CD4-positive, CD25-positive, alpha-beta regulatory T cell (primary cell): ENCODE data around the gene CSTB. TPM values are rescaled to one million over a fixed set of nuclear protein-coding genes. Genes with fewer than 3 reads are reported as not detected.

Experiments
- ATAC-seq, 2 donors: fragments of 150-1000 bp; cut with Tn5 transposase; one replicate each; pipeline ENCODE4 v1.10.0; 2021; ENCODE audit warnings: low read depth in 2 of 2, moderate number of reproducible peaks in 2 of 2, moderate library complexity in 1 of 2
- DNase-seq, 3 donors: peaks; one replicate each; pipeline versions ENCODE4 v3.0.0 to v3.0.0-alpha.2; 2012 to 2022; ENCODE audit warnings: mixed read lengths in 1 of 3
- H3K27ac ChIP-seq: one replicate; pipeline ENCODE4 v1.7.0; 2013; ENCODE audit warnings: mild to moderate bottlenecking, low read length; ENCODE audit not compliant: insufficient read depth, poor library complexity, severe bottlenecking
- H3K27me3 ChIP-seq: one replicate; pipeline ENCODE4 v1.7.0; 2013; ENCODE audit warnings: low read length; ENCODE audit not compliant: control insufficient read depth, insufficient read depth
- H3K36me3 ChIP-seq: one replicate; pipeline ENCODE4 v1.7.0; 2013; ENCODE audit warnings: mild to moderate bottlenecking, low read length, moderate library complexity; ENCODE audit not compliant: control insufficient read depth, insufficient read depth
- H3K4me1 ChIP-seq: 2 replicates; pipeline ENCODE4 v1.7.0; 2013; ENCODE audit warnings: mild to moderate bottlenecking, low read length; ENCODE audit not compliant: insufficient read depth, control insufficient read depth, poor library complexity, severe bottlenecking
- H3K4me3 ChIP-seq: one replicate; pipeline ENCODE4 v1.7.0; 2013; ENCODE audit warnings: low read depth, mild to moderate bottlenecking, low read length, moderate library complexity
- H3K9me3 ChIP-seq, 2 experiments: 1 replicate in 1 of 2; 2 replicates in 1 of 2; pipeline ENCODE4 v1.7.0; 2013; ENCODE audit warnings: low read length in 2 of 2, mild to moderate bottlenecking in 1 of 2, moderate library complexity in 1 of 2; ENCODE audit not compliant: control insufficient read depth in 2 of 2
- H3K27ac Mint-ChIP-seq, 3 donors: one replicate each; pipeline ENCODE4 v1.8.0; 2020 to 2022; ENCODE audit warnings: mild to moderate bottlenecking in 3 of 3, mixed read lengths in 3 of 3, moderate library complexity in 2 of 3
- H3K27me3 Mint-ChIP-seq: one replicate; pipeline ENCODE4 v1.8.0; 2022; ENCODE audit warnings: mild to moderate bottlenecking, mixed read lengths
- H3K36me3 Mint-ChIP-seq: one replicate; pipeline ENCODE4 v1.8.0; 2020; ENCODE audit warnings: mixed read lengths
- H3K4me1 Mint-ChIP-seq, 4 donors: one replicate each; pipeline ENCODE4 v1.8.0; 2020 to 2022; ENCODE audit warnings: mixed read lengths in 4 of 4, mild to moderate bottlenecking in 1 of 4
- H3K4me3 Mint-ChIP-seq, 4 donors: one replicate each; pipeline ENCODE4 v1.8.0; 2020 to 2022; ENCODE audit warnings: mild to moderate bottlenecking in 4 of 4, mixed read lengths in 4 of 4, moderate library complexity in 3 of 4
- H3K9me3 Mint-ChIP-seq, 7 donors: one replicate each; pipeline ENCODE4 v1.8.0; 2020 to 2022; ENCODE audit warnings: mixed read lengths in 7 of 7, mild to moderate bottlenecking in 3 of 7, moderate library complexity in 2 of 7
- polyA plus RNA-seq, 4 donors: library from polyadenylated mRNA; unstranded; fragments of 300-500 nt; fragmentation: Illumina TruSeq; gene quantifications; one replicate each; pipeline ENCODE4 v1.2.3, GENCODE V29; 2021
- total RNA-seq: library from RNA; stranded (reverse); gene quantifications from one replicate; pipeline ENCODE4 v1.2.3, GENCODE V29; 2022

Gene CSTB
- total and polyA plus RNA-seq, 5 donors from 2014 or later, result 24.5 to 138 (median 84.2) TPM

GRCh38 chr21:43751955-43752591 is 24.0 kb downstream of the CSTB start:
- Histone ChIP-seq H3K36me3 (peaks cover 54% of the 10 kb centered on the region), H3K4me3 (no peak overlapping the region), H3K27me3 (no peaks in the 10 kb centered on the region), H3K4me1 (no peaks in the 10 kb centered on the region), H3K9me3 (no peaks in the 10 kb centered on the region), H3K27ac (no peak overlapping the region)
- Mint-ChIP-seq H3K9me3 (no peaks in the 10 kb centered on the region), H3K27me3 (no peaks in the 10 kb centered on the region), H3K36me3 (peaks cover 23% of the 10 kb centered on the region), H3K4me3 (no peak overlapping the region), H3K4me1 (no peaks in the 10 kb centered on the region), H3K27ac (no peak overlapping the region)
- DNase-seq, result no peak
- ATAC-seq, result no peak

- Histone ChIP-seq H3K36me3 (peaks cover 47% of the 10 kb centered on the region), H3K4me3 (no peak overlapping the region), H3K9me3 (no peaks in the 10 kb centered on the region), H3K27ac (no peak overlapping the region), H3K4me1 (no peaks in the 10 kb centered on the region), H3K27me3 (no peaks in the 10 kb centered on the region)
- Mint-ChIP-seq H3K4me1 (no peaks in the 10 kb centered on the region), H3K27ac (peak overlapping the region in 1 of 3 donors; percentile 51), H3K36me3 (peaks cover 30% of the 10 kb centered on the region), H3K27me3 (no peaks in the 10 kb centered on the region), H3K9me3 (no peaks in the 10 kb centered on the region), H3K4me3 (no peak overlapping the region)
- ATAC-seq, result no peak
- no peak for DNase-seq
Measured at GRCh38 chr21:43750339-43751033, 25.6 kb downstream of the CSTB start.

- H3K27ac Mint-ChIP-seq, result peak overlapping the region in 1 of 3 donors; percentile 31
- no peak for ATAC-seq
- no peaks in the 10 kb centered on the region for H3K27me3 Mint-ChIP-seq
- Histone ChIP-seq H3K27ac (no peak overlapping the region), H3K27me3 (no peaks in the 10 kb centered on the region), H3K9me3 (no peaks in the 10 kb centered on the region), H3K4me1 (no peaks in the 10 kb centered on the region), H3K36me3 (peaks cover 44% of the 10 kb centered on the region), H3K4me3 (no peak overlapping the region)
- no peaks in the 10 kb centered on the region for H3K9me3 Mint-ChIP-seq
- peaks cover 30% of the 10 kb centered on the region for H3K36me3 Mint-ChIP-seq
- no peaks in the 10 kb centered on the region for H3K4me1 Mint-ChIP-seq
- DNase-seq, result no peak
- no peak overlapping the region for H3K4me3 Mint-ChIP-seq
Measured at GRCh38 chr21:43749651-43750262, 26.4 kb downstream of the CSTB start.

- H3K9me3 Mint-ChIP-seq, result no peaks in the 10 kb centered on the region
- H3K4me1 Mint-ChIP-seq, result no peaks in the 10 kb centered on the region
- H3K4me3 ChIP-seq, result no peak overlapping the region
- H3K4me1 ChIP-seq, result no peaks in the 10 kb centered on the region
- no peaks in the 10 kb centered on the region for H3K27me3 ChIP-seq
- no peaks in the 10 kb centered on the region for H3K27me3 Mint-ChIP-seq
- ATAC-seq (no peak), DNase-seq (no peak)
- peaks cover 39% of the 10 kb centered on the region for H3K36me3 ChIP-seq
- no peak overlapping the region for H3K4me3 Mint-ChIP-seq
- peaks cover 24% of the 10 kb centered on the region for H3K36me3 Mint-ChIP-seq
- H3K27ac ChIP-seq, result no peak overlapping the region
- no peaks in the 10 kb centered on the region for H3K9me3 ChIP-seq
- no peak overlapping the region for H3K27ac Mint-ChIP-seq
Measured at GRCh38 chr21:43748622-43749021, 27.5 kb downstream of the CSTB start.

- no peaks in the 10 kb centered on the region for H3K9me3 ChIP-seq
- DNase-seq, result no peak
- Mint-ChIP-seq H3K9me3 (no peaks in the 10 kb centered on the region), H3K27ac (no peak overlapping the region), H3K27me3 (no peaks in the 10 kb centered on the region), H3K4me1 (no peaks in the 10 kb centered on the region), H3K36me3 (peaks cover 22% of the 10 kb centered on the region), H3K4me3 (no peak overlapping the region)
- H3K36me3 ChIP-seq, result peaks cover 27% of the 10 kb centered on the region
- no peak overlapping the region for H3K4me3 ChIP-seq
- no peak for ATAC-seq
- H3K27me3 ChIP-seq, result no peaks in the 10 kb centered on the region
- no peaks in the 10 kb centered on the region for H3K4me1 ChIP-seq
- no peak overlapping the region for H3K27ac ChIP-seq
Measured at GRCh38 chr21:43745772-43746517, 30.2 kb downstream of the CSTB start.

- no peaks in the 10 kb centered on the region for H3K4me1 Mint-ChIP-seq
- no peak overlapping the region for H3K4me3 ChIP-seq
- no peak overlapping the region for H3K27ac Mint-ChIP-seq
- ATAC-seq, result no peak
- H3K4me1 ChIP-seq, result no peaks in the 10 kb centered on the region
- no peak overlapping the region for H3K27ac ChIP-seq
- H3K9me3 Mint-ChIP-seq, result no peaks in the 10 kb centered on the region
- H3K4me3 Mint-ChIP-seq, result no peak overlapping the region
- no peaks in the 10 kb centered on the region for H3K9me3 ChIP-seq
- no peak for DNase-seq
- H3K36me3 ChIP-seq, result peaks cover 21% of the 10 kb centered on the region
- H3K27me3 ChIP-seq, result no peaks in the 10 kb centered on the region
- peaks cover 16% of the 10 kb centered on the region for H3K36me3 Mint-ChIP-seq
- H3K27me3 Mint-ChIP-seq, result no peaks in the 10 kb centered on the region
Measured at GRCh38 chr21:43744725-43745124, 31.4 kb downstream of the CSTB start.

- Histone ChIP-seq H3K27ac (no peak overlapping the region), H3K4me1 (no peaks in the 10 kb centered on the region), H3K4me3 (no peak overlapping the region), H3K27me3 (no peaks in the 10 kb centered on the region), H3K36me3 (peaks cover 19% of the 10 kb centered on the region), H3K9me3 (no peaks in the 10 kb centered on the region)
- Mint-ChIP-seq H3K4me1 (peaks cover 0 to 4% (median 2%) of the 10 kb centered on the region in 4 donors), H3K4me3 (no peak overlapping the region), H3K27me3 (no peaks in the 10 kb centered on the region), H3K9me3 (no peaks in the 10 kb centered on the region), H3K36me3 (peaks cover 20% of the 10 kb centered on the region), H3K27ac (peak overlapping the region in 1 of 3 donors; percentile 42)
- ATAC-seq (no peak), DNase-seq (no peak)
Measured at GRCh38 chr21:43743947-43744346, 32.2 kb downstream of the CSTB start.
